CD4-positive, alpha-beta T cell (primary cell): ENCODE results near the gene C21orf58. TPM values are rescaled to one million over a fixed set of nuclear protein-coding genes. Genes with fewer than 3 reads are reported as not detected.

Experiments used
- ATAC-seq: fragments of 200-7000 bp; cut with Tn5 transposase; one replicate; pipeline ENCODE4 v1.10.0; 2022; ENCODE audit warnings: mild to moderate bottlenecking; ENCODE audit not compliant: poor library complexity
- CTCF ChIA-PET: fragments of 350-600 bp; sonication (Branson Sonifier 250); formaldehyde crosslinking; loops from one replicate; lab custom pipeline; 2021; ENCODE audit warnings: antibody characterized with exemption, inconsistent platforms; lab: Charles Lee
- POLR2A ChIA-PET: fragments of 350-600 bp; sonication (Branson Sonifier 250); formaldehyde crosslinking; loops from one replicate; lab custom pipeline; 2021; ENCODE audit warnings: antibody characterized with exemption, inconsistent platforms; lab: Charles Lee
- DNase-seq, 14 experiments: peaks; one replicate each; pipeline ENCODE4 v3.0.0-alpha.2; 2013 to 2020; ENCODE audit warnings: mixed read lengths in 2 of 14
- H3K27ac ChIP-seq, 2 donors: one replicate each; pipeline versions ENCODE4 v1.5.1 to v1.7.0; 2013; ENCODE audit warnings: low read length in 2 of 2, low read depth in 1 of 2, mild to moderate bottlenecking in 1 of 2
- H3K27me3 ChIP-seq, 2 experiments: 1 replicate in 1 of 2; 2 replicates in 1 of 2; pipeline versions ENCODE4 v1.6.1 to v1.7.0; 2013; ENCODE audit warnings: low read length in 2 of 2, control low read depth in 1 of 2, mild to moderate bottlenecking in 1 of 2, moderate library complexity in 1 of 2; ENCODE audit not compliant: insufficient read depth in 2 of 2, control insufficient read depth in 1 of 2
- H3K36me3 ChIP-seq: one replicate; pipeline ENCODE4 v1.6.1; 2013; ENCODE audit warnings: low read length, control low read depth; ENCODE audit not compliant: insufficient read depth
- H3K4me1 ChIP-seq: one replicate; pipeline ENCODE4 v1.6.1; 2013; ENCODE audit warnings: low read length, control low read depth; ENCODE audit not compliant: insufficient read depth
- H3K4me3 ChIP-seq: one replicate; pipeline ENCODE4 v1.5.1; 2013; ENCODE audit warnings: mild to moderate bottlenecking, low read length, moderate library complexity
- H3K9me3 ChIP-seq, 2 experiments: 1 replicate in 1 of 2; 2 replicates in 1 of 2; pipeline versions ENCODE4 v1.6.1 to v1.7.0; 2013; ENCODE audit warnings: low read length in 2 of 2, mild to moderate bottlenecking in 2 of 2, control low read depth in 1 of 2, moderate library complexity in 1 of 2; ENCODE audit not compliant: control insufficient read depth in 1 of 2, insufficient read depth in 1 of 2
- H3K27ac Mint-ChIP-seq: one replicate; pipeline ENCODE4 v1.8.0; 2020; ENCODE audit warnings: mixed read lengths
- H3K27me3 Mint-ChIP-seq: one replicate; pipeline ENCODE4 v1.8.0; 2021; ENCODE audit warnings: mixed read lengths
- H3K36me3 Mint-ChIP-seq: one replicate; pipeline ENCODE4 v1.8.0; 2021; ENCODE audit warnings: low read depth, mixed read lengths
- H3K4me1 Mint-ChIP-seq: one replicate; pipeline ENCODE4 v1.8.0; 2021; ENCODE audit warnings: low read depth, mixed read lengths
- H3K4me3 Mint-ChIP-seq: one replicate; pipeline ENCODE4 v1.8.0; 2020; ENCODE audit warnings: mild to moderate bottlenecking, mixed read lengths
- H3K9me3 Mint-ChIP-seq: one replicate; pipeline ENCODE4 v1.8.0; 2020; ENCODE audit warnings: mixed read lengths
- intact Hi-C, 2 experiments: fragments of 100-400 bp; cut with DNase I in 1 of 2; cut with micrococcal nuclease in 1 of 2; formaldehyde crosslinking; loops; one replicate each; pipeline versions ENCODE4 v1.15.1 to v1.9.0; 2023 to 2025; cut with DNase I, micrococcal nuclease
- total RNA-seq, 174 experiments: library from RNA in 2 of 174; stranded (reverse) in 2 of 174; gene quantifications; one replicate each; pipeline ENCODE4 v1.2.3 and lab custom pipeline; 2021 to 2026
- TF ChIP-seq, protein P1 (sequence below): fragments of 200-600 bp; IDR thresholded peaks from one replicate; pipeline ENCODE4 v1.8.0; 2022; ENCODE audit warnings: antibody characterized with exemption, mild to moderate bottlenecking

C21orf58 gene
- total RNA-seq, 2 experiments from 2014 or later, result 2.0 to 2.8 TPM

DNA sequence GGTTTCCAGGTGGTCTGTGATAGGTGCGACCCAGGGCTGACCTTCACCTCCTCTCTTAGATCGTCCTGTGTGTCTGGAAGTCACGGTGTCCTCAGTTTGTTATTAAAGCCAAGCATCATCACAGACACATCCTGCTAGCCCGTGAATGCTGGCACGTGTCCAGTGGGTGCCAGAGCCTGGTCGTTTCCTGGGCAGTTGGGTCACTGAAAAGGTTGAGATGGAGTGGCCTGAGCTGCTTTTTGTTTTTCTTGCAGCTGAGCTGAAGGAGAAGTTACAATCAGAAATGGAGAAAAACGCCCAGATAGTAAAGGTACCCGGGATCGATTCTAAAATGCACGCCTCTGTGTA is 23.5 kb upstream of the C21orf58 start:
- ATAC-seq, result no peak
- H3K27me3 ChIP-seq, result no peaks in the 10 kb centered on the region
- peaks cover 66% of the 10 kb centered on the region for H3K36me3 ChIP-seq
- H3K9me3 Mint-ChIP-seq, result no peaks in the 10 kb centered on the region
- H3K27ac ChIP-seq, result no peak overlapping the region
- H3K9me3 ChIP-seq, result no peaks in the 10 kb centered on the region
- H3K27me3 Mint-ChIP-seq, result no peaks in the 10 kb centered on the region
- H3K27ac Mint-ChIP-seq, result no peak overlapping the region
- ChIA-PET POLR2A (no interaction called here), CTCF (no interaction called here)
- peaks cover 10% of the 10 kb centered on the region for H3K4me1 Mint-ChIP-seq
- TF ChIP-seq, protein P1, sequence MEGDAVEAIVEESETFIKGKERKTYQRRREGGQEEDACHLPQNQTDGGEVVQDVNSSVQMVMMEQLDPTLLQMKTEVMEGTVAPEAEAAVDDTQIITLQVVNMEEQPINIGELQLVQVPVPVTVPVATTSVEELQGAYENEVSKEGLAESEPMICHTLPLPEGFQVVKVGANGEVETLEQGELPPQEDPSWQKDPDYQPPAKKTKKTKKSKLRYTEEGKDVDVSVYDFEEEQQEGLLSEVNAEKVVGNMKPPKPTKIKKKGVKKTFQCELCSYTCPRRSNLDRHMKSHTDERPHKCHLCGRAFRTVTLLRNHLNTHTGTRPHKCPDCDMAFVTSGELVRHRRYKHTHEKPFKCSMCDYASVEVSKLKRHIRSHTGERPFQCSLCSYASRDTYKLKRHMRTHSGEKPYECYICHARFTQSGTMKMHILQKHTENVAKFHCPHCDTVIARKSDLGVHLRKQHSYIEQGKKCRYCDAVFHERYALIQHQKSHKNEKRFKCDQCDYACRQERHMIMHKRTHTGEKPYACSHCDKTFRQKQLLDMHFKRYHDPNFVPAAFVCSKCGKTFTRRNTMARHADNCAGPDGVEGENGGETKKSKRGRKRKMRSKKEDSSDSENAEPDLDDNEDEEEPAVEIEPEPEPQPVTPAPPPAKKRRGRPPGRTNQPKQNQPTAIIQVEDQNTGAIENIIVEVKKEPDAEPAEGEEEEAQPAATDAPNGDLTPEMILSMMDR, result no peak
- H3K4me3 ChIP-seq, result no peak overlapping the region
- peaks cover 75% of the 10 kb centered on the region for H3K36me3 Mint-ChIP-seq
- DNase-seq, result no peak
- intact Hi-C loops, result no loop called here
- no peak overlapping the region for H3K4me3 Mint-ChIP-seq
- no peaks in the 10 kb centered on the region for H3K4me1 ChIP-seq

DNA sequence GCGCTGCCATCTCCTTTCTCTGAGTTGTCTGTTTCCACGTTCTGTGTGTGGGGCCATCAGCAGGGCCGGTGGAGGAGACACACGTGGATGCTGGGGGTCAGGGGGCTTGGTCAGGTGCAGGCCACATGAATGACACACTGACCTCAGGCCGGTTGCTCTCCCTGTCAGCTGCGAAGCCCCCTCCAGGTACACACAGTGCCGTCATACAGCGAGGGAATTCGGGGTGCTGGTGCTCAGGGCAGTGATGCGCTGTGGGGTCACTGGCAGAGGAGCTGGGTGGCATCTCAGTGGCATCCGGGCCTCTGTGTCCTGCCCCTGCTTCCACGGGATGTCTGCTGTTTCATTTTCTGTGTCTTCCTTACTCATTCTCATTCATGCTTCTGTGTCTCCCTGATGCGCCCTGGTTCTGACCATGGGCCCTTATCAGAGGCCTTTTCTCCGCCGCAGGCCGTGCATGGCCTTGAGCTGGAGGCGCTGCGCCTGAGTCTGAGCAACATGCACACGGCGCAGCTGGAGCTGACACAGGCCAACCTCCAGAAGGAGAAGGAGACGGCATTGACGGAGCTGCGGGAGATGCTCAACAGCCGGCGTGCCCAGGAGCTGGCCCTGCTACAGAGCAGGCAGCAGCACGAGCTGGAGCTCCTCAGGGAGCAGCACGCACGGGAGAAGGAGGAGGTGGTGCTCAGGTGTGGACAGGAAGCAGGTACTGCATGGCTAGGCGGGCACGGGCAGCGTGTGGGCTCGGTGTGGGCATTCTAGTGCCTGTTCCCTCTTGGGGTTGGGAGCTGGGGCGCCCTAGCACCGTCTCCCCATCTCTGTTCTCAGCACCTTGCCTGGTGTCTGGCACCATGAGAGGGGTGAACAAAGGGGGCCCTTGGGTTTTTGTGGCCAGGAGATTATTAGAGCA is 22.9 kb upstream of the C21orf58 start:
- no peak overlapping the region for H3K27ac ChIP-seq
- no peaks in the 10 kb centered on the region for H3K27me3 Mint-ChIP-seq
- no peaks in the 10 kb centered on the region for H3K27me3 ChIP-seq
- H3K36me3 Mint-ChIP-seq, result peaks cover 73% of the 10 kb centered on the region
- H3K4me1 ChIP-seq, result no peaks in the 10 kb centered on the region
- peaks cover 62% of the 10 kb centered on the region for H3K36me3 ChIP-seq
- H3K4me1 Mint-ChIP-seq, result peaks cover 10% of the 10 kb centered on the region
- intact Hi-C loops, result no loop called here
- H3K9me3 Mint-ChIP-seq, result no peaks in the 10 kb centered on the region
- DNase-seq, result no peak
- ChIA-PET POLR2A (no interaction called here), CTCF (no interaction called here)
- ATAC-seq, result no peak
- H3K9me3 ChIP-seq, result no peaks in the 10 kb centered on the region
- no peak overlapping the region for H3K4me3 Mint-ChIP-seq
- TF ChIP-seq, protein P1, result no peak
- no peak overlapping the region for H3K27ac Mint-ChIP-seq
- H3K4me3 ChIP-seq, result no peak overlapping the region

DNA sequence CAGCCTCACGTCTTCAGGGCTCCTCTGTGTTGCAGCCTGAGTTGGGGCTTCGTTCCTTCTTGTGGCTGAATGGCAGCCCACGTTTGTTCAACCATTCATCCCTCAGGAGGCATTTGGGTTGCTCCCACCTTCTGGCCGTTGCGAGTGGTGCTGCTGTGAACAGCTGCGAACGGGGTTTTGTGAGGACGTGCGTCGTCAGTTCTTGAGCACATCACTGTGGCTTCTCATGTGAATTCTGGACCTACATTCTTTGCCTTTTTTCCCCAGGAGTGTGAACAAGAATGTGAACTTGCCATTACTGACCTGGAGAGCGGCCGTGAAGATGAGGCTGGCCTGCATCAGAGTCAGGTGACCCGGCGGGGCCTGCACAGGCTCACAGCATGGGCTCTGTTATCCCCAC is 22.2 kb upstream of the C21orf58 start:
- Mint-ChIP-seq H3K4me3 (no peak overlapping the region), H3K9me3 (no peaks in the 10 kb centered on the region), H3K27me3 (no peaks in the 10 kb centered on the region), H3K36me3 (peaks cover 71% of the 10 kb centered on the region), H3K27ac (no peak overlapping the region), H3K4me1 (peaks cover 10% of the 10 kb centered on the region)
- DNase-seq (no peak), ATAC-seq (no peak)
- ChIA-PET POLR2A (no interaction called here), CTCF (no interaction called here)
- Histone ChIP-seq H3K27ac (no peak overlapping the region), H3K9me3 (no peaks in the 10 kb centered on the region), H3K36me3 (peaks cover 56% of the 10 kb centered on the region), H3K27me3 (no peaks in the 10 kb centered on the region), H3K4me3 (no peak overlapping the region), H3K4me1 (no peaks in the 10 kb centered on the region)
- intact Hi-C loops, result no loop called here
- TF ChIP-seq, protein P1, result no peak
